HL-60/S4 (cell line): ENCODE results near the gene PKMYT1.

Experiments
- in situ Hi-C: fragments of 300-500 bp; cut with MboI; formaldehyde crosslinking; loops from 2 replicates; pipeline ENCODE4 v1.14.3; 2022; ENCODE audit warnings: low sequenced_read_pairs

Gene PKMYT1

DNA sequence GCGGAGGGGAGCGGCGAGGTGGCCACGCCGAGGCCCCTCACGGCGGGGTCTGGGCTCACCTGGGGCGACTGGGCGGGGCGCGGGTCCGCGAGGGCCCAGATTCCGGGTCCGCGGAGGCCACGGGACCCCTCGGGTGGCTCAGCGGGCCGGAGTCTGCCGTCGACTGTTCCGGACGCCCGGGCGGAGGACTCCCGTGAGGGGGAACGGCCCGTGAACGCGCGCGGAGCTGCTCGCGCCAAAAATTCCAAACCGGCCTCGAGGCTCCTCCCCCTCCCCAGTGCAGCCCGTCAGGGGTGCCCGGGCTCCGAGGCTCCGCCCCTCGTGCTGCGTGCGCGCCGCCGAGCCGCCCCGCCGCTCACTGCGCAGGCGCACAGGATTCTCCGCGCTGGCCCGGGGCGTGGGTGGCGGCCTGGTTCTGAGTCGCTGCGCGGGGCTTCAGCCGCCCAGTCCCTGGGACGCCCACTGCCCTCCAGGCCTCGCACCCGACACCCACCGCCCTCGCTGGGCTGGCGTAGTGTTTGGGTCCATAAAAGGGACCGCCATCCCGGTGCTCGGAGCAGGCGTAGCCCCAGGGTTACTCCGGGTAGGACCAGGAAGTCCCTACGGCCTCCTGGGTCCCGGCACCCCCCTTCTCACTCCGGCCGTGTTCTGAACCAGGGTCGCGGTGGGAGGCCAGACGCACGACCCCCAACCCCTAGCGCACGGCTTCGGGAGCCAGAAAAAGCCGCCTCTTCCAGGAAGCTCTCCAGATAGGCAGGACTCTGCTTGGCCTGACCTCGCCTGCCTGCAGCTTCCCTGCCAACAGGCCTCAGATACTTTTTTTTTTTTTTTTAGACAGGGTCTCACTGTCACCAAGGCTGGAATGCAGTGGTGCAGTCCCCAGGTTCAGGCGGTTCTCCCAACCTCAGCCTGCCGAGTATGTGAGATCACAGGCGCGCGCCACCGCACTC is at the start of gene PKMYT1:
Gene PKMYT1 (minus strand): TSS at position 220 of the 950 bp plus-strand sequence. CDS start 789 bp downstream, outside the sequence.
- in situ Hi-C loops, result no loop called here

- in situ Hi-C loops, result no loop called here
Measured at GRCh38 chr16:3029491-3030221, 49.4 kb upstream of the PKMYT1 start.

GRCh38 chr16:3028716-3029319 is 48.6 kb upstream of the PKMYT1 start:
- in situ Hi-C loops, result no loop called here

- in situ Hi-C loops, result no loop called here
Measured at GRCh38 chr16:3027983-3028715, 47.9 kb upstream of the PKMYT1 start.

DNA sequence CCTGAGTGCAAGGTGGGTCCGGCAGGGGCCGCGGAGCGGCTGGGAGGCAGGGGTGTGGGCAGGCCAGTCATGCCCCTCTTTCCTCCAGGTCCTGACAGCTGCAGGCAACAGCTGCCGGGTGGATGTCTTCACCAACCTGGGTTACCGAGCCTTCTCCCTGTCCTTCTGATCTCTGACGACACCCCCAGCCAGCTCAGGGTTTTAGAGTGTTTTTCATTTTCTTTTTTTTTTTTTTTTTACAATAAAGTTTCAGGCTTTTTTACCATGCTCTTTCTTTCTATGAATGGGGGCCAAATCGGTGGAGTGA is 47.2 kb upstream of the PKMYT1 start:
- in situ Hi-C loops, result no loop called here

DNA sequence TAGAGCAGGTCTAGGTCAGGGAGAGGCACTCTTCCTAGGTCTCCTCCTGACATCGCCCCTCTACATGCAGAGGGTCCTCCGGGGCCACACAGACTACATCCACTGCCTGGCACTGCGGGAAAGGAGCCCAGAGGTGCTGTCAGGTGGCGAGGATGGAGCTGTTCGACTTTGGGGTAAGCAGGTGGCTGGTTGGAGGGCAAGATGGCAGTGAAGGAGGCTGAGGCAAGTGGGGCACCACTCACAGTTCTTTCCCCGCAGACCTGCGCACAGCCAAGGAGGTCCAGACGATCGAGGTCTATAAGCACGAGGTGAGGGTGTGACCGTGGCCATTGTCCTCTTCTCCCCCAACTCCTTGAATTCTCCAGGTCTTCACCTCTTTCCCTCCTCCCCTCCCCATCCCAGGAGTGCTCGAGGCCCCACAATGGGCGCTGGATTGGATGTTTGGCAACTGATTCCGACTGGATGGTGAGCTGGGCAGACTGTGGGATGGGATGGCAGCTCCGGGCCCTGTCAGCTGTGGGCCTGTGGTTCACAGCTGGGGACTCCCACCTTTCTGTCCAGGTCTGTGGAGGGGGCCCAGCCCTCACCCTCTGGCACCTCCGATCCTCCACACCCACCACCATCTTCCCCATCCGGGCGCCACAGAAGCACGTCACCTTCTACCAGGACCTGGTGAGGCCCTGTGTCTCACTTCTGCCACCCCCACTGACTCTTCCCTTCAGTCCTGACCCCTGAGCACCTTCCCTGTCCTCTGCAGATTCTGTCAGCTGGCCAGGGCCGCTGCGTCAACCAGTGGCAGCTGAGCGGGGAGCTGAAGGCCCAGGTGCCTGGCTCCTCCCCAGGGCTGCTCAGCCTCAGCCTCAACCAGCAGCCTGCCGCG is 46.6 kb upstream of the PKMYT1 start:
- in situ Hi-C loops, result no loop called here

DNA sequence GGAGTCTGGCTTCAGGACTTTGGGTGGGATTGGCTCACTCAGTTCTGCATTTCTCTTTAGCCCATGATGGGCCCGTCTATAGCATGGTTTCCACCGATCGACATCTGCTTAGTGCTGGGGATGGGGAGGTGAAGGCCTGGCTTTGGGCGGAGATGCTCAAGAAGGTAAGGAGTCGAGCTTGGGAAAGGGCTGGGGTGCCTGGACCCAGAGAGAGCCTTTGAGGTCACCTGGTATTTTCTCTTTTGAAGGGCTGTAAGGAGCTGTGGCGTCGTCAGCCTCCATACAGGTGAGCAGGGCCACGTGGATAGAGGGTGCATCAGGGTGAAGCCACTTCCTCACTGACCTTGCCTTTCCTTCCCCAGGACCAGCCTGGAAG is 45.7 kb upstream of the PKMYT1 start:
- in situ Hi-C loops, result no loop called here

- in situ Hi-C loops, result no loop called here
Measured at GRCh38 chr16:3025032-3026002, 45.1 kb upstream of the PKMYT1 start.

DNA sequence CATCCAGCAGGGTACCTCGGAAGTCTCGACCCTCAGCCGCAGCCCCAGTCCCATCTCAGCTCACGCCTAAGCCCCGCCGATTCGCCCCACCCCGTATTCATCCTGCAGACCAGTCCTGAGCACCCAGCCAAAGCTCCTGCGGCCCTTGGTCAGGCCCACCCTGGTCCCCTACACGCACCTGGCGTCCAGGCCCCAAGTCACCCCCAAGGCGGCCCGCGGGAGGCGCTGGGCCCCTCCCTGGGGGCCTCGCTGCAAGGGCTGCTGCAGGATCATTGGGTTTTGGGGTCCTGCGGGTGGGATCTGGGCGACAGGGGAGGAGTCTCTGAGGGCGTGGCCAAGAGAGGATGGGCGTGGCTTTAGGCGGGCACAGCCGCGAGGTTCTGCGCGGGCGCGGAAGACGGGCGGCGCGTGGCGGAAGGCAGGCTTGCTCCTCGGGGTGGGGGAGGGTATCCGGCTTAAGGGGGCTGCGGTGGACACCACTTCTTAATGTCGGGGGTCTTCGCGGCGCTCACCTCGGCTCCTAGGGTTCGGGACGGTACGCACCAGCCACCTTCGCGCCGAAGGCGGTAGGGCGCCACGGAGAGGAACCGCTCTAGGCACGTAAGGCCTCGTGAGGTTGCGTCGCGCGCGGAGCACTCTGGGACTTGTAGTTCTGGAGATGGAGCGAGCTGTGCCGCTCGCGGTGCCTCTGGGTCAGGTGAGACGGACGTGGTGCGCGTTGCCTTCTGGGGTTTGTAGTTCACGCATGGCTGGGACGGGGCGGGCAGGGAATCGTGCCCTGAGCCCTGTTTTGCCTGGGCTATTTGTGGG is 43.6 kb upstream of the PKMYT1 start, which contains the start of the genes HCFC1R1 and THOC6:
Gene HCFC1R1 (minus strand): TSS at position 274 of the 810 bp plus-strand sequence. CDS start 1 bp downstream, at position 273.
Gene THOC6 (plus strand): TSS at position 367 of the 810 bp plus-strand sequence. CDS start 292 bp downstream, at position 659.
- in situ Hi-C loops, result no loop called here

GRCh38 chr16:3023415-3023668 is 43.1 kb upstream of the PKMYT1 start:
- in situ Hi-C loops, result no loop called here

- in situ Hi-C loops, result no loop called here
Measured at GRCh38 chr16:3022684-3023414, 42.6 kb upstream of the PKMYT1 start.

DNA sequence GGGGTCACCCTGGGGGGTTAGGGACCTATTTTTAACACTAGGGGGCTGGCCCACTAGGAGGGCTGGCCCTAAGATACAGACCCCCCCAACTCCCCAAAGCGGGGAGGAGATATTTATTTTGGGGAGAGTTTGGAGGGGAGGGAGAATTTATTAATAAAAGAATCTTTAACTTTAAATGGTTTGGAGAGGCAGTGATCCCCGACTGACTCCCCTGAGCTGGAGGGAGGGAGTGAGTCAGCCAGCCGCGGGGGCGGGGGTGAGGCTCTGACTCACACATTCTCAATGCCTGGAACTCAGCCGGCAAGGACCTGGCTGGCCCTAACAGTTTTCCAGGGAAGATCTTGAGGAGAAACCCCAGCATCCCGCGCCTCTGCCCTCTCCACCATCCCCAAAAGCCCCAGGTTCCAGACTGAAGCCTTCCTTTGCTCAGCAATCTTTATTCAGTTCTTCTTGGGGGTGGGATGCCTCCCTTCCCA is 42.0 kb upstream of the PKMYT1 start:
- in situ Hi-C loops, result no loop called here

DNA sequence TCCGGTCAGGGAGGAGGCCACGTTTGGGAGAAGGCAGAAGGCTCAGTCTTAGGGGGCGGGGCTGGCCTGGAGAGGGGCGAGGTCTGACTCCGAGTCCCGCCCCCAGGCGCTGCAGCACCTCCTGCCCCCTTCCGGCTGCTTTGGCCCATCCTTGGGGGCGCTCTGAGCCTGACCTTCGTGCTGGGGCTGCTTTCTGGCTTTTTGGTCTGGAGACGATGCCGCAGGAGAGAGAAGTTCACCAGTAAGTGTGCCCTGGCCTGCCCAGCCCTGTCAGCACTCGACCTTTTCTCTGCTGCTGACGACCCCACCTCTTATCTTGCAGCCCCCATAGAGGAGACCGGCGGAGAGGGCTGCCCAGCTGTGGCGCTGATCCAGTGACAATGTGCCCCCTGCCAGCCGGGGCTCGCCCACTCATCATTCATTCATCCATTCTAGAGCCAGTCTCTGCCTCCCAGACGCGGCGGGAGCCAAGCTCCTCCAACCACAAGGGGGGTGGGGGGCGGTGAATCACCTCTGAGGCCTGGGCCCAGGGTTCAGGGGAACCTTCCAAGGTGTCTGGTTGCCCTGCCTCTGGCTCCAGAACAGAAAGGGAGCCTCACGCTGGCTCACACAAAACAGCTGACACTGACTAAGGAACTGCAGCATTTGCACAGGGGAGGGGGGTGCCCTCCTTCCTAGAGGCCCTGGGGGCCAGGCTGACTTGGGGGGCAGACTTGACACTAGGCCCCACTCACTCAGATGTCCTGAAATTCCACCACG is 41.4 kb upstream of the PKMYT1 start:
- in situ Hi-C loops, result no loop called here

DNA sequence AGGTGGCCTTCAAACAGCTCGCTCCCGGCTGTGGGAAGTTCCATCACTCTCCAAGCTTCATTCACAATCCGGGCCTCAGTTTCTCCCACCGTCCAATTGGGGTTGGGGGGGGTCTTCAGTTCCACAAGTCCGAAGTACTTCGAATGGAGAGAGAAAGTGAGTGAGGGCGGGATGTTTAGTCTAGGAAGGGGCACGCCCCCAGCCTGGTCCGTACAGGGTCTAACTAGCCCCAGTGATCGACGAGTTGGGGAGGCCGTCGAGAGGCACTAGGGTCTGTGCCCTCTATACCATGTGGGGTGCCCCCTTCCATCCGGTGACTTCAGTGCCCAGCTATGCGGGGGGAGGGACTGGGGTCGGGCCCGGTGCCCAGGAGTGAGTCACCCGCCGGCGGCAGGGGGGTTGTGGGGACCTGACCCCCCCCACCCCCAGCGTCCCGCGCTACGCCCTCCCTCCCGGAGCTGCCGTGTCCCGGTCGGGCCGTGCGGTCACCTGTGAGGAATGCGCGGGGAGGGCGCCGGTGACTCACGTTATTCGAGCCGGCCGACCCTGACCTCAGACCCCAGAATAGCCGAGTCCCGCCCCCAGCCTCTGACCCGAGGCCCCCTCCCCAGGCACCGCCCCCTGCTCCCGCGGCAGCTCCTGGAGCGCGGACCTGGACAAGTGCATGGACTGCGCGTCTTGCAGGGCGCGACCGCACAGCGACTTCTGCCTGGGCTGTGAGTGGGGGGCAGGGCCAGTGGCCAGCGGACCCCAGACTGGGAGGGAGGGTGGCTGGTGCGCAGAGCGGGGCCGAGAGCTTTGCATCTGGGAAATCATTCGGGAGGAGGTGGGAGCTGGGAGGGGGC is 40.6 kb upstream of the PKMYT1 start:
- in situ Hi-C loops, result no loop called here

DNA sequence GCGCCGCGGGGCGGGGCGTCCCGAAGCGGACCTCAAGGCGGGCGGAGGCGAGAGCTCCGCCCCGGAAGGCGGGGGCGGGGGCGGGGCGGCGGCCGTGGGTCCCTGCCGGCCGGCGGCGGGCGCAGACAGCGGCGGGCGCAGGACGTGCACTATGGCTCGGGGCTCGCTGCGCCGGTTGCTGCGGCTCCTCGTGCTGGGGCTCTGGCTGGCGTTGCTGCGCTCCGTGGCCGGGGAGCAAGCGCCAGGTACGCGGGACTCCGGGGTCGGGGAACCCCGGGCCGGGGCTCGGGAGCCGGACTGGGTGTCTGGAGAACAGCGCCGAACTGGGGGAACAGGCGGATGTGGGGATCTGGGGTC is 40.0 kb upstream of the PKMYT1 start, which contains the start of gene TNFRSF12A:
Gene TNFRSF12A (plus strand): TSS at position 122 of the 357 bp plus-strand sequence. CDS start 30 bp downstream, at position 152.
- in situ Hi-C loops, result no loop called here
